ENCODE results near the gene HSPG2.

- TF ChIP-seq CTCF (conservative IDR thresholded peaks at IDR 0.05; ENCODE audit: low read depth, low read length) (no peak), EZH2 (IDR thresholded peaks at IDR 0.05; ENCODE audit: low read length, unreplicated experiment) (no peak), EZH2phosphoT487 (IDR thresholded peaks at IDR 0.05; ENCODE audit: borderline replicate concordance, low read length) (no peak)
Measured at GRCh38 chr1:21773585-21773984, 163.5 kb downstream of the HSPG2 start.

Data from PC-3 (cell line).